Activated naive CD8-positive, alpha-beta T cell treated with anti-CD3 and anti-CD28 coated beads, Interleukin-2, amount 10 ng/mL, durations not matched to agents 7 days and 5 days (primary cell): ENCODE results near the gene NCR3LG1. TPM values are rescaled to one million over a fixed set of nuclear protein-coding genes. Genes with fewer than 3 reads are reported as not detected.

Source experiments
- ATAC-seq: fragments of 150-1000 bp; cut with Tn5 transposase; one replicate; pipeline ENCODE4 v1.10.0; 2021; ENCODE audit warnings: low read depth, moderate library complexity
- POLR2A ChIA-PET: fragments of 350-600 bp; sonication (Branson Sonifier 250); formaldehyde crosslinking; loops from one replicate; lab custom pipeline; 2021; ENCODE audit warnings: antibody characterized with exemption; lab: Charles Lee
- DNase-seq: peaks from one replicate; pipeline ENCODE4 v3.0.0; 2021
- H3K27ac Mint-ChIP-seq: one replicate; pipeline ENCODE4 v1.8.0; 2022; ENCODE audit warnings: mild to moderate bottlenecking, mixed read lengths
- H3K27me3 Mint-ChIP-seq: one replicate; pipeline ENCODE4 v1.8.0; 2022; ENCODE audit warnings: mild to moderate bottlenecking, moderate library complexity, mixed read lengths
- H3K36me3 Mint-ChIP-seq: one replicate; pipeline ENCODE4 v1.8.0; 2021; ENCODE audit warnings: mild to moderate bottlenecking, mixed read lengths
- H3K4me1 Mint-ChIP-seq: one replicate; pipeline ENCODE4 v1.8.0; 2021; ENCODE audit warnings: mixed read lengths
- H3K4me3 Mint-ChIP-seq: one replicate; pipeline ENCODE4 v1.8.0; 2022; ENCODE audit warnings: mild to moderate bottlenecking, moderate library complexity, mixed read lengths
- H3K9me3 Mint-ChIP-seq: one replicate; pipeline ENCODE4 v1.8.0; 2021; ENCODE audit warnings: mixed read lengths
- total RNA-seq, 2 experiments: library from RNA; stranded (reverse); gene quantifications; one replicate each; pipeline ENCODE4 v1.2.3, GENCODE V29; 2021

NCR3LG1 gene
- total RNA-seq, 2 experiments from 2014 or later, result 2.7 to 2.9 TPM

DNA sequence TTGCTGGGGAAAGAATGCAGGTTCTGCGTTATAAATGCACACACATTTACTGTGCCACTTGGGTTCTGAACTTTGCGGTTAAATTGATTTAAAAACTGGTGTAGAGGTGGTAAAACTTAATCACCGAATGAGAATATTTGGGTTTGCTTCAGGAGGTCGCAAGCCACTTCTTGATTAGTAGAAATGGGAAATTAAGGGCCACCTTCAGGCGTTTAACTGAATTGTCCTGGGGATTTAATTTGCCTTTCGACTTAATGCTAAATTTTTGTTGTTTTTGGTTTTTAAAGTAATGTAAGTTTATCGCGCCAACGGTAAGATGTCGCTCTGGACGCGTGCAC is 459 bp upstream of the NCR3LG1 start:
- peaks cover 12% of the 10 kb centered on the region for H3K36me3 Mint-ChIP-seq
- no peaks in the 10 kb centered on the region for H3K9me3 Mint-ChIP-seq
- ATAC-seq (no peak), DNase-seq (no peak)
- peaks cover 28% of the 10 kb centered on the region for H3K4me1 Mint-ChIP-seq
- POLR2A ChIA-PET, result interaction anchor here (1.1 kb wide), 1 partner anchor 55 kb away, joined by 3 read pairs; no protein-coding TSS in a partner anchor
- H3K4me3 Mint-ChIP-seq, result peak overlapping the region; percentile 60
- H3K27me3 Mint-ChIP-seq, result peaks cover 12% of the 10 kb centered on the region
- H3K27ac Mint-ChIP-seq, result peak overlapping the region; percentile 11

DNA sequence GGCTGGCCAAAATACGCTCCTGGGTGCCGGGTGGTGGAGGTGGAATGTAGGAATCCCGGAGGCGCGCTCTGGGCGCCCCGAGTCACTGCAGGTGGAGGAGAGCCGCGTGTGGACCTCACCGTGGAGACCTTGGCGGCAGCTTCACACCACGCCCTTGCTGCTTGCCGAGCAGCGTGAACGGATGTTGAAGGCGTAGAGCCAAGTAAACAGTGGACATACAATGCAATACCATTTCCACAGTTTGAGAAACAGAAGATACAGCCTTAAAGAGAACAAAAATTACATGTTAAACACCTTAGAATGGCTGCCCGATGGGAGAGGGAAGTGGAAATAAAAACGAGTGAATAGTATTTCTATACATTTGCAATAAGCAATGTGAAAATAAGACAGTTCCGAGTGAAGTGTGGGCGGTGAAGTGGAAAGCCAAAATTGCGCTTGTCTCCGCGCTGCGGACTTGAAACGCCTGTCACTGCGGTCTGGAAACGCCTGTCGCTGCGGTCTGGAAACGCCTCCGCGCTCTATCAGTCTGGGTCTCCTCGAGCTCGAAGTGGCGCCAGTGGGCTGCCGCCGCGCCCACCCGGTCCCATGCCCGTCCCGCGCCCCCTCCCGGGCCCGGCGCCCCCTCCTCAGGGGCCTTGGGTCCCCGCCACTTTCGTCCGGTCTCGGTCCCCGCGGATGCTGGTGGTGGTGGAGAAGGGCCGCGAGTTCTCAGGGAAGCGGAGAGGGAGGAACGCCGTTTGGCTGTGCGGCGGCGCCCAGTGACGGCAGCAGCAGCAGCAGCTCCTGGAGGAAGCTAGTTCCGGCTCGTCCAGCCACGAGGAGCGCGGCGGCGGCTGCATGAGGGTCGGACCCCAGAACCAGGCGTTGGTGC is 1.6 kb downstream of the NCR3LG1 start:
- DNase-seq, result peak; percentile 61
- Mint-ChIP-seq H3K27me3 (peaks cover 12% of the 10 kb centered on the region), H3K27ac (peak overlapping the region; percentile 82), H3K9me3 (no peaks in the 10 kb centered on the region), H3K4me1 (peaks cover 28% of the 10 kb centered on the region), H3K4me3 (peak overlapping the region; percentile 91), H3K36me3 (peaks cover 12% of the 10 kb centered on the region)
- ATAC-seq, result peak; percentile 56
- POLR2A ChIA-PET, result interaction anchor here (0.8 to 1.5 kb wide), 6 partner anchors 36 to 123 kb away, joined by 3 to 10 read pairs (median 4); partner anchors contain the start of gene KCNJ11

DNA sequence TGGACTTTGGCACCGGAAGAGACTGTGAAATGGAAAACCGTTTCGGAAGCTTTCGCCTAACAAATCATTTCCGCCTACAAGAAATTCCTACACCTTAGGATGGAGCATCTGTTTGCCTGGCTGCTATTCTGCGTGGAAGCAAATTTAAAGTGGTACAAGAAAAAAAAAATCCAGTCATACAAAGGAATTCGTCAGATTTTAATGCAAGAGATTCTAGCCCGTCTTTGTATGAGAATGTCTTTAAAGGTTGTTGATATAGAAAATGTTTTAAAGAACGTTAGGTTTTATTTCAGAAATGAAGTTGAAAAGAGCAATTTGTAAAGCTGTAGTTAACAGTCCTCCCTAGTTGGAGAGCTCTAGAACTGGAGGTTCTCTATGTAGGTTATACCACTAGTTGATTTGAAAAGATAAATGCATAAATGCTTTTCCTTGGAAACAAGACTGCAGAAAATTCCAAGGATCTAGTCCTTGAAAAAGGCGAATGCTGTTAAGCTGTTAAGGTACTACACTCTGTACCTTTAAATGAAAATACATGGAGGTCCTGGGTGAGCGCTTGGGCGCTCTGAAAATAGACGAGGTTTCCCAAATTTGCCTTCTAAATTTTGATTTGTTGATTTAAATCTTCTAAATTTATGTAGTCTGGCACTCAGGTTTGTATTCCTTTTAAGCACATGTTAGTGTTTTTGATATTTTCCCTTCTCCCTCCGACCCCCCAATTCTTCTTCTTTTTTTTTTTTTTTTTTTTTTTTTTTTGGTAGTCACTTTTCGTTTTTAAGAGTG is 2.4 kb downstream of the NCR3LG1 start:
- POLR2A ChIA-PET, result interaction anchor here (0.8 to 1.4 kb wide), 4 partner anchors 35 to 124 kb away, joined by 3 to 4 read pairs (median 4); partner anchors contain the start of gene KCNJ11
- DNase-seq, result no peak

DNA sequence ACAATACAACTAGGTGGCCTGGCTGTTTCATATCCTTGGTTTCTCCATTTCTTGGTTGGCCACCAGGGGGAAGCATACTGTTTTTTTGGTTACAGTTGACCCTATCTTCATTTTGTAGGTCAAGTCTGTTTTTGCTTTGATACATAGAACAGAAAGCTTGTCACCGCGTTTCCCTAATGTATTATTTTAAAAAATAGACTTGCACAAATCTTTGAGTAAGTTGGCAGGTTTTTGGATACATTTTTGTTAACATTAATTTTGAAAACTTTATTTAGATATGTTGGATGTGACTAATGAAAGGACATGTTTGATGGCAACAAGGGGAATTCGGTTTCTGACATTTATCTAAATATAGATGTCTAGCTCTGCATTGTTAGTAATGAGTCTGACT is 3.0 kb downstream of the NCR3LG1 start:
- Mint-ChIP-seq H3K27me3 (peaks cover 12% of the 10 kb centered on the region), H3K27ac (no peak overlapping the region), H3K9me3 (no peaks in the 10 kb centered on the region), H3K4me3 (peak overlapping the region; percentile 91), H3K4me1 (peaks cover 28% of the 10 kb centered on the region), H3K36me3 (peaks cover 7% of the 10 kb centered on the region)
- DNase-seq (no peak), ATAC-seq (peak; percentile 40)
- POLR2A ChIA-PET, result interaction anchor here (1.4 kb wide), 1 partner anchor 74 kb away, joined by 3 read pairs; no protein-coding TSS in a partner anchor

More for the DNA sequence above, 2.4 kb downstream of the NCR3LG1 start:
- Mint-ChIP-seq H3K4me3 (peak overlapping the region; percentile 91), H3K27me3 (peaks cover 12% of the 10 kb centered on the region), H3K36me3 (peaks cover 11% of the 10 kb centered on the region), H3K27ac (peak overlapping the region; percentile 45), H3K9me3 (no peaks in the 10 kb centered on the region), H3K4me1 (peaks cover 28% of the 10 kb centered on the region)
- ATAC-seq, result no peak

DNA sequence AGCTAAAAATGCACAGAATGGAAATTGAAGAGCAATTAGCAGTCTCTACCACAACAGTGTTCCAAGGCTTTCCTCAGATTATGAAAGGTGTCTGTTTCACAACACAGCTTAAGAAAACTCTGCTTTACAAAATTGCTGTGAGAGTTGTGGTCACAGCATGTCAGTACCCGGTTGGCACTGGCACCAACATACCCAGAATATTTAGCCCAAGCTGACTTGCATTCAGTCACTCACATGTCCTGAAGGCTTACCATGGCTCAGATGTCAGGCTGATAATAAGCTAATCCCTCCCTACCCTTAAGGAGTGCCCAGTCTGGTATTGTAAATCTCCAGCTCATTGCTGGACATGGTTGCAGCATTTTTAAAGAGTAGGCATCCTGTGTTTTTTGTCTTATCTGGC is 14.9 kb downstream of the NCR3LG1 start:
- Mint-ChIP-seq H3K4me1 (peaks cover 13% of the 10 kb centered on the region), H3K9me3 (peaks cover 23% of the 10 kb centered on the region)

DNA sequence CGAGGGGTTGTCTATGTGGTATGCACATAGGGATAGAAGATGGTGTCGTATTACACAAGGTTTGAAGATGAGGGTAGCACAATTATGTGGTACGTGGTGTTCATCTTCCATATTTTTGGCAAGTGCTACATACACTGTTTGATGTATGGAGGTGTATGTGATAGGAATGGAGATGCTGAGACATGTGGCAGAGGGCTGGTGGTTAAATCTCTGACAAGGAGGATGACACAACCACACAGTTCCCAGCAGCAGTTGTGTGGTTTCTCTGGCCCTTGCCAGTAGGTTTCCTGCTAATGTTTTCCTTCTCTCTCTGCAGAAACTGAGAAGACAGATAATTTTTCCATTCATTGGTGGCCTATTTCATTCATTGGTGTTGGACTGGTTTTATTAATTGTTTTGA is 17.0 kb downstream of the NCR3LG1 start:
- peaks cover 52% of the 10 kb centered on the region for H3K36me3 Mint-ChIP-seq
- H3K9me3 Mint-ChIP-seq, result peaks cover 36% of the 10 kb centered on the region
- peak; percentile 50 for ATAC-seq

More for the DNA sequence above, 14.9 kb downstream of the NCR3LG1 start:
- DNase-seq, result no peak
- Mint-ChIP-seq H3K27ac (no peak overlapping the region), H3K27me3 (no peaks in the 10 kb centered on the region), H3K4me3 (no peak overlapping the region), H3K36me3 (peaks cover 38% of the 10 kb centered on the region)
- POLR2A ChIA-PET, result interaction anchor here (1.2 kb wide), 1 partner anchor 11 kb away, joined by 5 read pairs; no protein-coding TSS in a partner anchor
- no peak for ATAC-seq

DNA sequence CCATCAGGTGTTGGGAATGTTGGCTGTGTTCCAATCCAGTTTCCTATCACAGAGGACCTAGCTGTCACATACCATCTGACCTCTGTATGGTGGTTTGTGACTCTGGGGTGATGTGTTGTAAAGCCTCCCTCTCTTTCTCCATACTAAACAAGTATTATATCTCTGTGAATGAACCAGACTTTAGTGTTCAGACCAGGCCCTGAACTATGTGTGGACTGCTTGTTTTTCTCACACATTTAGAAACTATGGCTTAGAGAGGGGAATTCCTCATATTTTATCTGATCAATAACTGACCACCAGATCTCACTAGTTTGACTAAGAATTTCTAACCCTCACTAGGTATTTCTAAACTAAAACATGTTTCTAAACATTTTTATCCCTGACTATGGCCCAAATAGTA is 17.5 kb downstream of the NCR3LG1 start:
- Mint-ChIP-seq H3K4me3 (no peak overlapping the region), H3K4me1 (peaks cover 13% of the 10 kb centered on the region), H3K36me3 (peaks cover 52% of the 10 kb centered on the region), H3K27ac (no peak overlapping the region), H3K9me3 (peaks cover 38% of the 10 kb centered on the region), H3K27me3 (no peaks in the 10 kb centered on the region)
- POLR2A ChIA-PET, result no interaction called here
- ATAC-seq (no peak), DNase-seq (no peak)

More for the DNA sequence above, 17.0 kb downstream of the NCR3LG1 start:
- POLR2A ChIA-PET, result no interaction called here
- Mint-ChIP-seq H3K4me1 (peaks cover 13% of the 10 kb centered on the region), H3K4me3 (no peak overlapping the region), H3K27ac (no peak overlapping the region), H3K27me3 (no peaks in the 10 kb centered on the region)
- DNase-seq, result no peak

DNA sequence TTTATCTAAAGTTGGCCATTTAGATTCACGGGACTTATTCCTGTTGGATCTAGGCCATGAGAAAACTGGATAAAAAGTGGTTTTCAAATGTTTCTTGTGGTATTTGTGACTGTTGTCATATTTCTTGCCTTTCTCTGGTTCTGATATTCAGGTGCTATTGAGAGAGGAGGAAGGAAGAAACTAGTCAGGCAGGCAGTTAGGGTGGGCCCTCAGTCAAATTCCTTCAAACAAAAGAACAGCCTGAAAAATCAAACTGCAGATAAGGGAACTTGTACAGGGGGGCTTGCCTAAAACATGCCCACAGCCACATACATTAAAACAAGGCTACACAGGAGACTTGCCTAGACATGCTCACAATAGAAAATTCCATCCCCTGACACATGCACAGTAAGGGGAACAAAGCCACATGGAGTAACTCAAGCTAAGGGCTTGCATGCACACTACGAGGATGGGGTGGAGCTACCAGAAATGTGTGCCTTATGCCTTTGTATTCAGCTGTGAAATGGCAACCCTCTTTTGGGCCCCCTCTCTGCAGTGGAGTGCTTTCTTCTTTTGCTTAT is 18.2 kb downstream of the NCR3LG1 start:
- POLR2A ChIA-PET, result no interaction called here
- Mint-ChIP-seq H3K27me3 (no peaks in the 10 kb centered on the region), H3K4me1 (peaks cover 13% of the 10 kb centered on the region), H3K4me3 (no peak overlapping the region), H3K9me3 (peaks cover 38% of the 10 kb centered on the region), H3K36me3 (peaks cover 54% of the 10 kb centered on the region), H3K27ac (no peak overlapping the region)
- ATAC-seq, result no peak
- DNase-seq, result no peak

DNA sequence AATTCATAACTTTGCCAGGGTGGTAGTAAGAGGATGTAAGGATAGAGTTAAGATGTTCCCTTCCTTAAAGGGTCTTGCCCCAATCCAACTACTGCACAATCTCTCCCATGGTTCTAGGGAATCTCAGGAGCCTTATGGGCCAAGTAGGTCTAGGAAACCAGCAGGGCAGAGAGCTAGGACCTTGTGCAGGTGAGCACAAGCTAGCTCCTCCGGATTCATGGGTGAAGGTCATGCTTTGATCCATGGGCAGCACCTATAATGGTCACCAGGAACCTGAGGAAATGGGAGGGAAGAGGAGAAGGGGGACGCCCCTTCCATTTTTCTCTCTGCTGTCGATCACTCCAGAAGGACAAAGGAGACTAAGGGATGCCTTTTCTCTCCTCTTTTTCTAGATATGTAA is 20.0 kb downstream of the NCR3LG1 start:
- H3K4me3 Mint-ChIP-seq, result no peak overlapping the region
- DNase-seq, result no peak
- no peak overlapping the region for H3K27ac Mint-ChIP-seq
- H3K36me3 Mint-ChIP-seq, result peaks cover 55% of the 10 kb centered on the region
- POLR2A ChIA-PET, result no interaction called here
- peaks cover 13% of the 10 kb centered on the region for H3K4me1 Mint-ChIP-seq
- H3K9me3 Mint-ChIP-seq, result peaks cover 38% of the 10 kb centered on the region
- no peak for ATAC-seq
- no peaks in the 10 kb centered on the region for H3K27me3 Mint-ChIP-seq

DNA sequence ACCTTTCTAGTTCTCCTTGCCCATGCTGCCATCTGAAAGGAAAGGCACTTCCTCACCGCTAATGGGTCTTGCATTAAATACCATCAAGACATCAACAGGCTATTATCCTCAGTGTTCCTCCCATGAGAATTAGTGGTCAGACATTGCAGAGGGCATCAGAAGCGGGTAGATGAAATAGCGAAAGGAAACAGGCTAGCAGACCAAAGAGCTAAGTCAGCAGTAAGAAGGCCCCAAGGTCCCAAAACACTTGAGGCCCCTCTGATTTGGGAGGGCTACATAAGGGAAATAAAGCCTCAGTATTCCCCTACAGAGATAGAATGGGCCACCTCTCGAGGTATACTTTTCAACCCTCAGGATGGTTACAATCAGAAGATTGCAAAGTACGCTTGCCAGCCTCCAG is 23.9 kb downstream of the NCR3LG1 start:
- DNase-seq, result no peak
- POLR2A ChIA-PET, result no interaction called here
- H3K27me3 Mint-ChIP-seq, result peaks cover 1% of the 10 kb centered on the region
- ATAC-seq, result no peak
- no peak overlapping the region for H3K4me3 Mint-ChIP-seq
- H3K36me3 Mint-ChIP-seq, result peaks cover 38% of the 10 kb centered on the region
- H3K9me3 Mint-ChIP-seq, result peaks cover 26% of the 10 kb centered on the region
- no peak overlapping the region for H3K27ac Mint-ChIP-seq
- H3K4me1 Mint-ChIP-seq, result no peaks in the 10 kb centered on the region

DNA sequence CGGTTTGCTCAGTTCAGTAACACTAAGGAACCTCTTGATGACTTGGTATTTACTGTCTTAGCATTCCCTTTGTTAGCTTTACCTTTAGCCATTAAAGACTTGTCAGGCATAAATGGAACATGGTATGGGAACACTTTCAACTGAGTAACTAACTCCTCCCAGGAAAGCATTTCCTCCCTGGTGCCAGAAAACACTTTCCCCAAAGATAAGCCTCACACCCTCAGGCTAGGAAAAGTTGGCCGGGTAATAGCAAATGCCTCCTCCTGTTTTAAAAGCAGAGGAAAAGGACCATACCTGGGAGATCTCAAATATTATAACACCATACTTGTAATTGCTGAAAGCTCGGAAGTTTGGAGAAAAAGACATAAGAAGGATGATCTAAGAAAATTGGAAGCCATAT is 24.9 kb downstream of the NCR3LG1 start:
- POLR2A ChIA-PET, result interaction anchor here (1.3 kb wide), 1 partner anchor 10 kb away, joined by 5 read pairs; no protein-coding TSS in a partner anchor
- peaks cover 19% of the 10 kb centered on the region for H3K9me3 Mint-ChIP-seq
- ATAC-seq (no peak), DNase-seq (no peak)
- H3K27ac Mint-ChIP-seq, result no peak overlapping the region
- H3K36me3 Mint-ChIP-seq, result peaks cover 29% of the 10 kb centered on the region
- no peak overlapping the region for H3K4me3 Mint-ChIP-seq
- no peaks in the 10 kb centered on the region for H3K4me1 Mint-ChIP-seq
- peaks cover 1% of the 10 kb centered on the region for H3K27me3 Mint-ChIP-seq

DNA sequence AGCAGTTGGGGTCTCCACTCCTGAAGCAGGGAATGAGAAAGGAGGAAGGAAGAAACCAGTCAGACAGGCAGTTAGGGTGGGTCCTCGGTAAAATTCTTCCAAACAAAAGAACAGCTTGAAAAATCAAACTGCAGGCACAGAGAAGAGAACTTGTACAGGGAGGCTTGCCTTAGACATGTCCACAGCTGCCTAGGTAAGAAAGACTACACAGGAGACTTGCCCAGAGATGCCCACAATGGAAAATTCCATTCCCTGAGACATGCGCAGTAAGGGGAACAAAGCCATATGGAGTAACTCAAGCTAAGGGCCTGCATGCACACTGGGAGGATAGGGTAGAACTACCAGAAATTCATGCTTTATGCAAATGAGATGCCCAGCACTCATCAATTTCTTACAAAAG is 27.1 kb downstream of the NCR3LG1 start:
- H3K9me3 Mint-ChIP-seq, result peaks cover 5% of the 10 kb centered on the region
- H3K36me3 Mint-ChIP-seq, result peaks cover 11% of the 10 kb centered on the region
- H3K27me3 Mint-ChIP-seq, result peaks cover 1% of the 10 kb centered on the region
- no peak overlapping the region for H3K4me3 Mint-ChIP-seq
- no peak overlapping the region for H3K27ac Mint-ChIP-seq
- DNase-seq, result no peak
- H3K4me1 Mint-ChIP-seq, result no peaks in the 10 kb centered on the region
- ATAC-seq, result no peak
- POLR2A ChIA-PET, result no interaction called here
